Measurements from ENCODE around the gene FBXL19.

DNA sequence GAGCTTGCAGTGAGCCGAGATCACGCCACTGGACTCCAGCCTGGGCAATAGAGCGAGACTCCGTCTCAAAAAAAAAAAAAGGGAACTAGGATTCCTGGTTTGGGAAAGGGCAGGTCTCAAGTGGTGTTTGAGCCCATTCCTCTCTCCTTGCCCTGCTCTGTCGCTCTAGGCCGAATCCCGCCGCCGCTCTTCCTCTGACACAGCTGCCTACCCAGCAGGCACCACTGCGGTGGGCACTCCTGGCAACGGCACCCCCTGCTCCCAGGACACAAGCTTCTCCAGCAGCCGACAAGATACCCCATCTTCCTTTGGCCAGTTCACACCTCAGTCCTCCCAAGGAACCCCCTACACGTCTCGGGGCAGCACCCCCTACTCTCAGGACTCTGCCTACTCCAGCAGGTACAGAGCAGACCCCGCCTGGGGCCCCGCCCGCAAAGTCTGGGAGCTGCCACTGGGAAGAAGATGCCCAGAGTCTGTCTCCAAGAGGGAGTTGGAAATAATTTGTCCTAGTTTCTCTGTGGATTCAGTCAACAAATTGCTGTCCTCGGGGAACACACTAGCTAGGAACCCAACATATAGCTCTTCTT lies 40.6 kb downstream of the FBXL19 start:
- TF ChIP-seq POLR2A (IDR thresholded peaks at IDR 0.05; ENCODE audit: low read depth, low read length) (no peak), TAF1 (IDR thresholded peaks at IDR 0.05; ENCODE audit: low read depth, low read length) (no peak), POLR2AphosphoS5 (IDR thresholded peaks at IDR 0.05; ENCODE audit: low read depth, low read length) (no peak), SPI1 (IDR thresholded peaks at IDR 0.05; ENCODE audit: low read depth, low read length) (no peak), PAX5 (IDR thresholded peaks at IDR 0.05; ENCODE audit: insufficient read depth, low read length, severe bottlenecking) (no peak)
